Neural progenitor cell (in vitro differentiated cells): Measurements from ENCODE around the gene ZNF79. TPM values are rescaled to one million over a fixed set of nuclear protein-coding genes. Genes with fewer than 3 reads are reported as not detected.

Experiments used
- DNase-seq: peaks from one replicate; pipeline ENCODE4 v3.0.0-alpha.2; 2016; ENCODE audit warnings: low spot score
- H2AFZ ChIP-seq: fragments of 200-600 bp; sonication (generic); replicated peaks from 2 replicates; pipeline ENCODE4 v1.6.1; 2016; ENCODE audit warnings: antibody characterized with exemption
- H3F3A ChIP-seq: fragments of 200-600 bp; sonication (generic); 2 replicates; pipeline ENCODE4 v1.6.1; 2016; ENCODE audit warnings: antibody characterized with exemption, low read depth
- H3K27ac ChIP-seq: fragments of 200-600 bp; sonication (generic); 2 replicates; pipeline ENCODE4 v1.5.1; 2016; ENCODE audit warnings: mild to moderate bottlenecking
- H3K27me3 ChIP-seq: fragments of 200-600 bp; sonication (generic); 2 replicates; pipeline ENCODE4 v1.6.1; 2016; ENCODE audit warnings: mild to moderate bottlenecking, moderate library complexity
- H3K36me3 ChIP-seq: fragments of 200-600 bp; sonication (generic); 2 replicates; pipeline ENCODE4 v1.5.1; 2016
- H3K4me1 ChIP-seq: fragments of 200-600 bp; sonication (generic); 2 replicates; pipeline ENCODE4 v1.6.1; 2016; ENCODE audit warnings: mixed run types
- H3K4me2 ChIP-seq: fragments of 200-600 bp; sonication (generic); 2 replicates; pipeline ENCODE4 v1.6.1; 2016
- H3K4me3 ChIP-seq: fragments of 200-600 bp; sonication (generic); 2 replicates; pipeline ENCODE4 v1.5.1; 2016
- H3K79me2 ChIP-seq: fragments of 200-600 bp; sonication (generic); 2 replicates; pipeline ENCODE4 v1.6.1; 2016; ENCODE audit warnings: low read depth
- H3K9ac ChIP-seq: fragments of 200-600 bp; sonication (generic); 2 replicates; pipeline ENCODE4 v1.6.1; 2016
- H3K9me3 ChIP-seq: fragments of 200-600 bp; sonication (generic); 2 replicates; pipeline ENCODE4 v1.5.1; 2016; ENCODE audit warnings: low read depth
- H4K20me1 ChIP-seq: fragments of 200-600 bp; sonication (generic); 2 replicates; pipeline ENCODE4 v1.6.1; 2016; ENCODE audit warnings: low read depth
- H3K27ac Mint-ChIP-seq: 3 replicates; pipeline ENCODE4 v1.8.0; 2021; ENCODE audit warnings: mixed read lengths
- H3K27me3 Mint-ChIP-seq: 2 replicates; pipeline ENCODE4 v1.8.0; 2022; ENCODE audit warnings: low read depth, mild to moderate bottlenecking, inconsistent platforms, moderate library complexity, mixed read lengths; ENCODE audit not compliant: insufficient read depth
- H3K36me3 Mint-ChIP-seq: 3 replicates; pipeline ENCODE4 v1.8.0; 2021; ENCODE audit warnings: mixed read lengths
- H3K4me1 Mint-ChIP-seq: 3 replicates; pipeline ENCODE4 v1.8.0; 2021; ENCODE audit warnings: mixed read lengths
- H3K4me3 Mint-ChIP-seq: 3 replicates; pipeline ENCODE4 v1.8.0; 2021; ENCODE audit warnings: mild to moderate bottlenecking, moderate library complexity, mixed read lengths
- H3K9me3 Mint-ChIP-seq: 3 replicates; pipeline ENCODE4 v1.8.0; 2020; ENCODE audit warnings: mixed read lengths
- CTCF ChIP-seq: fragments of 200-600 bp; sonication (generic); IDR thresholded peaks from 2 replicates; pipeline ENCODE4 v1.5.1; 2017; ENCODE audit warnings: antibody characterized with exemption, mild to moderate bottlenecking
- EZH2 ChIP-seq: fragments of 200-600 bp; sonication (generic); IDR thresholded peaks from 2 replicates; pipeline ENCODE4 v1.6.1; 2017; ENCODE audit warnings: antibody characterized with exemption, mild to moderate bottlenecking, moderate library complexity
- EZH2phosphoT487 ChIP-seq: fragments of 200-600 bp; sonication (generic); IDR thresholded peaks from 2 replicates; pipeline ENCODE4 v1.6.1; 2017; ENCODE audit warnings: antibody characterized with exemption
- total RNA-seq: library from RNA; depleted of rRNA; stranded (reverse); fragments of >200 nt; gene quantifications from 2 replicates; pipeline ENCODE4 v1.2.3, GENCODE V29; 2015; ENCODE audit warnings: low replicate concordance

The ZNF79 gene
- total RNA-seq, 1 donor from 2014 or later: 6.7 TPM

- H3K9ac ChIP-seq: peak within 1 kb of the TSS; percentile 97
- H3K27ac Mint-ChIP-seq: peak within 1 kb of the TSS; percentile 98
- H3K9me3 Mint-ChIP-seq: no peaks in the 10 kb centered on the region
- TF ChIP-seq EZH2phosphoT487 (no peak), EZH2 (no peak)
- no peaks in the 10 kb centered on the region for H3K9me3 ChIP-seq
- no peaks in the 10 kb centered on the region for H3K27me3 ChIP-seq
- H3K4me1 Mint-ChIP-seq: peaks cover 23% of the 10 kb centered on the region
- H3K4me1 ChIP-seq: peaks cover 22% of the 10 kb centered on the region
- H3K36me3 Mint-ChIP-seq: peaks cover 43% of the 10 kb centered on the region
- peak within 1 kb of the TSS; percentile 94 for H2AFZ ChIP-seq
- peaks cover 43% of the 10 kb centered on the region for H3K79me2 ChIP-seq
- H3K27me3 Mint-ChIP-seq: peaks cover 4% of the 10 kb centered on the region
- peaks cover 51% of the 10 kb centered on the region for H3F3A ChIP-seq
- H3K4me2 ChIP-seq: peak within 1 kb of the TSS; percentile 85
- peak within 1 kb of the TSS; percentile 97 for H3K4me3 Mint-ChIP-seq
- peaks cover 41% of the 10 kb centered on the region for H4K20me1 ChIP-seq
- H3K36me3 ChIP-seq: peaks cover 17% of the 10 kb centered on the region
- peak within 1 kb of the TSS; percentile 93 for H3K27ac ChIP-seq
- H3K4me3 ChIP-seq: peak within 1 kb of the TSS; percentile 79
- peak; percentile 99 for DNase-seq
Measured at GRCh38 chr9:127450830-127451607, 26.8 kb downstream of the ZNF79 start, which contains the start of the genes LRSAM1 and RPL12. LRSAM1 (plus strand) TSS chr9:127451510; CDS start chr9:127454528, 3,018 bp downstream. RPL12 (minus strand) TSS chr9:127451406; CDS start chr9:127451317, 89 bp downstream.

GRCh38 chr9:127451608-127451857 is 27.4 kb downstream of the ZNF79 start:
- no peak for TF ChIP-seq EZH2phosphoT487
- TF ChIP-seq CTCF: no peak
- no peak for TF ChIP-seq EZH2
- peak overlapping the region; percentile 94 for H2AFZ ChIP-seq
- peaks cover 41% of the 10 kb centered on the region for H4K20me1 ChIP-seq
- peak overlapping the region; percentile 79 for H3K4me3 ChIP-seq
- Mint-ChIP-seq H3K27ac (peak overlapping the region; percentile 98), H3K9me3 (no peaks in the 10 kb centered on the region), H3K36me3 (peaks cover 38% of the 10 kb centered on the region), H3K27me3 (peaks cover 4% of the 10 kb centered on the region), H3K4me3 (peak overlapping the region; percentile 97), H3K4me1 (peaks cover 23% of the 10 kb centered on the region)
- H3K9me3 ChIP-seq: no peaks in the 10 kb centered on the region
- H3K9ac ChIP-seq: peak overlapping the region; percentile 48
- H3K4me1 ChIP-seq: peaks cover 22% of the 10 kb centered on the region
- H3K27me3 ChIP-seq: no peaks in the 10 kb centered on the region
- peaks cover 16% of the 10 kb centered on the region for H3K36me3 ChIP-seq
- peaks cover 46% of the 10 kb centered on the region for H3F3A ChIP-seq
- H3K79me2 ChIP-seq: peaks cover 43% of the 10 kb centered on the region
- no peak overlapping the region for H3K27ac ChIP-seq
- no peak for DNase-seq
- H3K4me2 ChIP-seq: peak overlapping the region; percentile 85

GRCh38 chr9:127451858-127452656 is 27.9 kb downstream of the ZNF79 start:
- H3K27me3 ChIP-seq: no peaks in the 10 kb centered on the region
- peak overlapping the region; percentile 48 for H3K9ac ChIP-seq
- peaks cover 42% of the 10 kb centered on the region for H3K79me2 ChIP-seq
- H3K9me3 ChIP-seq: no peaks in the 10 kb centered on the region
- peaks cover 4% of the 10 kb centered on the region for H3K27me3 Mint-ChIP-seq
- H3K4me3 Mint-ChIP-seq: peak overlapping the region; percentile 97
- H3K4me3 ChIP-seq: peak overlapping the region; percentile 79
- peaks cover 40% of the 10 kb centered on the region for H4K20me1 ChIP-seq
- H3K4me2 ChIP-seq: peak overlapping the region; percentile 85
- H3K4me1 ChIP-seq: peaks cover 22% of the 10 kb centered on the region
- no peak overlapping the region for H3K27ac ChIP-seq
- peaks cover 23% of the 10 kb centered on the region for H3K4me1 Mint-ChIP-seq
- no peak overlapping the region for H3K27ac Mint-ChIP-seq
- peaks cover 37% of the 10 kb centered on the region for H3K36me3 Mint-ChIP-seq
- no peak for TF ChIP-seq CTCF
- TF ChIP-seq EZH2phosphoT487: no peak
- peaks cover 40% of the 10 kb centered on the region for H3F3A ChIP-seq
- no peaks in the 10 kb centered on the region for H3K9me3 Mint-ChIP-seq
- H3K36me3 ChIP-seq: peaks cover 11% of the 10 kb centered on the region
- peak overlapping the region; percentile 94 for H2AFZ ChIP-seq
- DNase-seq: peak; percentile 51
